ENCODE results near the gene PPP2R2B.
"Not testable (repeated sequence)": the region's sequence is repeated elsewhere in the genome, so short reads cannot be mapped to it uniquely, and the experiment has no call there.

PPP2R2B gene

GRCh38 chr5:146642410-146642809, 236.1 kb downstream of the PPP2R2B start:
- no peak for DNase-seq

- no peak for DNase-seq
Observed at GRCh38 chr5:146641941-146642340, 236.6 kb downstream of the PPP2R2B start.

- no peak for DNase-seq
Observed at GRCh38 chr5:146640285-146640896, 238.2 kb downstream of the PPP2R2B start.

- no peak for DNase-seq
Observed at GRCh38 chr5:146635443-146635842, 243.1 kb downstream of the PPP2R2B start.

GRCh38 chr5:146633323-146633764, 245.2 kb downstream of the PPP2R2B start:
- no peak for DNase-seq

GRCh38 chr5:146632620-146633322, 245.8 kb downstream of the PPP2R2B start:
- no peak for DNase-seq

GRCh38 chr5:146630472-146630871, 248.1 kb downstream of the PPP2R2B start:
- no peak for DNase-seq

GRCh38 chr5:146628950-146629349, 249.6 kb downstream of the PPP2R2B start:
- no peak for DNase-seq

GRCh38 chr5:146626936-146627335, 251.6 kb downstream of the PPP2R2B start:
- DNase-seq: no peak

- DNase-seq: no peak
Observed at GRCh38 chr5:146624179-146624578, 254.4 kb downstream of the PPP2R2B start.

- no peak for DNase-seq
Observed at GRCh38 chr5:146623666-146624065, 254.9 kb downstream of the PPP2R2B start.

- DNase-seq: no peak
Observed at GRCh38 chr5:146623009-146623408, 255.5 kb downstream of the PPP2R2B start.

- DNase-seq: no peak
Observed at GRCh38 chr5:146622391-146622790, 256.2 kb downstream of the PPP2R2B start.

GRCh38 chr5:146620669-146621051, 257.9 kb downstream of the PPP2R2B start:
- peak; percentile 66 for DNase-seq

- no peak for DNase-seq
Observed at GRCh38 chr5:146620031-146620668, 258.4 kb downstream of the PPP2R2B start.

GRCh38 chr5:146618434-146618833, 260.1 kb downstream of the PPP2R2B start:
- no peak for DNase-seq

GRCh38 chr5:146609731-146610130, 268.8 kb downstream of the PPP2R2B start:
- not testable (repeated sequence) for DNase-seq

GRCh38 chr5:146607659-146608332, 270.8 kb downstream of the PPP2R2B start:
- DNase-seq: no peak

GRCh38 chr5:146606893-146607292, 271.7 kb downstream of the PPP2R2B start:
- DNase-seq: no peak

- DNase-seq: no peak
Observed at GRCh38 chr5:146600376-146600775, 278.2 kb downstream of the PPP2R2B start.

- DNase-seq: no peak
Observed at GRCh38 chr5:146599261-146599660, 279.3 kb downstream of the PPP2R2B start.

- no peak for DNase-seq
Observed at GRCh38 chr5:146595088-146595487, 283.5 kb downstream of the PPP2R2B start.

GRCh38 chr5:146592352-146592751, 286.2 kb downstream of the PPP2R2B start:
- no peak for DNase-seq

- DNase-seq: no peak
Observed at GRCh38 chr5:146589028-146589345, 289.6 kb downstream of the PPP2R2B start.
